Activated naive CD8-positive, alpha-beta T cell treated with anti-CD3 and anti-CD28 coated beads for 36 hours (primary cell): ENCODE results near the gene LRMDA. TPM values are rescaled to one million over a fixed set of nuclear protein-coding genes. Genes with fewer than 3 reads are reported as not detected.

Experiments used
- DNase-seq: peaks from one replicate; pipeline ENCODE4 v3.0.0; 2021
- H3K27ac Mint-ChIP-seq: one replicate; pipeline ENCODE4 v1.8.0; 2022; ENCODE audit warnings: mild to moderate bottlenecking, moderate library complexity, mixed read lengths
- H3K27me3 Mint-ChIP-seq: one replicate; pipeline ENCODE4 v1.8.0; 2022; ENCODE audit warnings: mild to moderate bottlenecking, mixed read lengths
- H3K36me3 Mint-ChIP-seq: one replicate; pipeline ENCODE4 v1.8.0; 2021; ENCODE audit warnings: mild to moderate bottlenecking, mixed read lengths
- H3K4me1 Mint-ChIP-seq: one replicate; pipeline ENCODE4 v1.8.0; 2021; ENCODE audit warnings: mixed read lengths
- H3K4me3 Mint-ChIP-seq: one replicate; pipeline ENCODE4 v1.8.0; 2022; ENCODE audit warnings: mild to moderate bottlenecking, moderate library complexity, mixed read lengths
- H3K9me3 Mint-ChIP-seq: one replicate; pipeline ENCODE4 v1.8.0; 2022; ENCODE audit warnings: mixed read lengths
- total RNA-seq, 2 experiments: library from RNA; stranded (reverse); gene quantifications; one replicate each; pipeline ENCODE4 v1.2.3, GENCODE V29; 2021

Gene LRMDA
- total RNA-seq, 2 experiments from 2014 or later = not detected

GRCh38 chr10:76329891-76330575 lies 898.6 kb downstream of the LRMDA start:
- Mint-ChIP-seq H3K27me3 (peaks cover 3% of the 10 kb centered on the region), H3K36me3 (no peaks in the 10 kb centered on the region), H3K4me3 (no peak overlapping the region), H3K9me3 (no peaks in the 10 kb centered on the region), H3K4me1 (no peaks in the 10 kb centered on the region), H3K27ac (no peak overlapping the region)
- no peak for DNase-seq

DNA sequence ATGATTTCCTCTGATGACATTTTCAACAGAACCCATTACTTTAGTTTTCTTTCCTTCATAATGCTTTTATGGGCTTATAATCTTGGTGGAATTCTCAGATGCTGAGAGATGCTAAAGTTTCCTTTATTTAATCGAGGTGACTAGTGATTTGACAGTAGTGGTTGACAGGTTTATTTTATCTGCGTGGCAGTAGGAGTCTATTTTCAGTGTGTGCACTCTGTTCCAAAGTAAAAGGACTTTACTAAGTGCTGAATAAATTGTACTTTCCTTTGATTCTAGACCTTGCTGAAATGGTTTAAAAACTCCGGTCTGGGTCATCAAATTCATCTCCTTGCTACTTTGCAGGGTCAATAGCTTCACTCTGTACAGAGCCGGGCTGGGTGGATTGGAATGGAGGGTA lies 900.3 kb downstream of the LRMDA start:
- Mint-ChIP-seq H3K36me3 (no peaks in the 10 kb centered on the region), H3K4me3 (no peak overlapping the region)
- DNase-seq = no peak

DNA sequence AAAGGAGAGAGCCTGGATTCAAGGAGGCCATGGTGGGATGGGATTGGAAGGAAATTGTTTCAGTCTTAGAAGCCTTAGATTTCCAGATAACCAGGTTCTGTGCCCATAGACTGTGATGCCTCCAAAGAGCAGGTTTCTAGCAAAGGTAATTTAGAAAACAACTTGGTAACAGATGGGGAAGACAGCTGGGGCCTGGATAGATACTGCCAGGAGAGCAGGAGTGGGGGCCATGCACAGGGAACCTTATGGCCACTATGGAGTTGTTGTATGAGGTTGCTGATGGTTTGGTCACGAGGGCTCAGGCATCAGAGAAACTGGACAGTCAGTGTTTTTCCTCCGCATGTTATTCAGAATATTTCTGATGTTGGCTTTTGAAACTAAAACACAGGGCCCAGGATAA lies 901.9 kb downstream of the LRMDA start:
- Mint-ChIP-seq H3K27me3 (no peaks in the 10 kb centered on the region), H3K4me1 (no peaks in the 10 kb centered on the region), H3K36me3 (no peaks in the 10 kb centered on the region), H3K9me3 (no peaks in the 10 kb centered on the region), H3K4me3 (no peak overlapping the region), H3K27ac (no peak overlapping the region)
- no peak for DNase-seq

More for the DNA sequence above, 900.3 kb downstream of the LRMDA start:
- no peaks in the 10 kb centered on the region for H3K4me1 Mint-ChIP-seq
- H3K9me3 Mint-ChIP-seq = no peaks in the 10 kb centered on the region
- H3K27ac Mint-ChIP-seq = no peak overlapping the region
- H3K27me3 Mint-ChIP-seq = peaks cover 3% of the 10 kb centered on the region

- H3K4me1 Mint-ChIP-seq = no peaks in the 10 kb centered on the region
- H3K36me3 Mint-ChIP-seq = no peaks in the 10 kb centered on the region
- H3K27me3 Mint-ChIP-seq = no peaks in the 10 kb centered on the region
- no peak overlapping the region for H3K27ac Mint-ChIP-seq
- H3K4me3 Mint-ChIP-seq = no peak overlapping the region
- DNase-seq = no peak
- no peaks in the 10 kb centered on the region for H3K9me3 Mint-ChIP-seq
Measured at GRCh38 chr10:76333796-76334195, 902.4 kb downstream of the LRMDA start.

DNA sequence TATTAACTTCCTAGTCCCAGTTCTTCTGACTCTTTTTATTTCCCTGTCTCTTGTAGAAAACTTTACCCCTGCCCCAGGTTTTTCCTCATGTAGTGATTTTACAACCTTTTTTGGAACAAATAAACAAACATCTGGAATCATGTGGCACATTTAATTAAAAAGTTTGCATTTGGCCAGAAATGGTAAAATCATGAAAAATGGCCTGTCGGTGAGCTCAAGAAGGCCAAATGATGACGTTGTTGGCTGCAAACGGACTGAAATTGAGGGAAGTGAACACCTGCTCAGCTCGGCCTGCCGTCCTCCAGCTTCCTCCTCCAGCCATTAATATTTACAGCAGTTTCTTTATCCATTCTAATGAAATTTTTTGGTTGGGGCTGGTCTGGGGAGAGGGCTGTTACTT lies 902.8 kb downstream of the LRMDA start:
- Mint-ChIP-seq H3K36me3 (no peaks in the 10 kb centered on the region), H3K9me3 (no peaks in the 10 kb centered on the region), H3K4me1 (no peaks in the 10 kb centered on the region), H3K27me3 (no peaks in the 10 kb centered on the region), H3K4me3 (no peak overlapping the region), H3K27ac (no peak overlapping the region)
- DNase-seq = no peak

GRCh38 chr10:76336213-76336963 lies 905.0 kb downstream of the LRMDA start:
- Mint-ChIP-seq H3K9me3 (no peaks in the 10 kb centered on the region), H3K27ac (no peak overlapping the region), H3K4me1 (no peaks in the 10 kb centered on the region), H3K27me3 (no peaks in the 10 kb centered on the region), H3K36me3 (no peaks in the 10 kb centered on the region), H3K4me3 (no peak overlapping the region)
- DNase-seq = no peak

- no peak overlapping the region for H3K4me3 Mint-ChIP-seq
- no peaks in the 10 kb centered on the region for H3K9me3 Mint-ChIP-seq
- no peaks in the 10 kb centered on the region for H3K4me1 Mint-ChIP-seq
- no peak overlapping the region for H3K27ac Mint-ChIP-seq
- H3K27me3 Mint-ChIP-seq = no peaks in the 10 kb centered on the region
- no peaks in the 10 kb centered on the region for H3K36me3 Mint-ChIP-seq
- no peak for DNase-seq
Measured at GRCh38 chr10:76337641-76338040, 906.2 kb downstream of the LRMDA start.

DNA sequence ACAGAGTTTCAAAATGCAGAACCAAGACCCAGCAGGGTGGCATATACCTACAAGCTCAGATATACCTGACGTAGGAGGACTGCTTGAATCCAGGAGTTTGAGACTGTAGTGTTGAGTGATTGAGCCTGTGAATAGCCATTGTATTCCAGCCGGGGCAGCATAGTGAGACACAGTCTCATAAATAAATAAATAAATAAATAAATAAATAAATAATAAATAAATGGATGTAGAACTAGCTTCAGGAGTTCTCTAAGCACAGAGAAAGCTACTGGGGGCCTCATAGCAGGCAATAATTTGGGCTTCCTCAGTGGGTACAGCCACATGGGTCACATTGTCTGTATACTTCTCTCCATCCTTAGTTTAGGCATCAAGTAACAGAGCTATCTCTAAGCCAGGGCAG lies 906.8 kb downstream of the LRMDA start:
- Mint-ChIP-seq H3K27ac (no peak overlapping the region), H3K27me3 (no peaks in the 10 kb centered on the region), H3K4me3 (no peak overlapping the region), H3K36me3 (no peaks in the 10 kb centered on the region), H3K4me1 (no peaks in the 10 kb centered on the region), H3K9me3 (no peaks in the 10 kb centered on the region)
- no peak for DNase-seq

DNA sequence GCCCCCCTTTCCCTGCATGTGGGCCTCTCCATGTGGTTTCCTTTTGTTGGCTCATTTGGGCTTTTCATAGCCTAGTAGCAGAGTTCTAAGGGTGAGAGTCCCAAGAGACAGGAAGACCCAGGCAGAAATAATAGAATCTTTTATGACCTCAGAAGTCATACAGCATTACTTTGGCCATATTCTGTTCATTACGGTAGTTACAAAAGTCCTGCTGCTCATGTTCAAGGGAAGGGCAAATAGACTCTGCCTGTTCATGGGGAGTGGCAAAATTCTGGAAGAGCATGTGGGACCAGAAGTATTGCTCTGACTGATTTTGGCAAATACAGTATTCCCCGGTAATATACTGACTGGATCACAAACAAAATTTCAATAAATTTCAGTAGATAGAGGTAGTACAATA lies 910.3 kb downstream of the LRMDA start:
- Mint-ChIP-seq H3K27ac (no peak overlapping the region), H3K27me3 (no peaks in the 10 kb centered on the region), H3K36me3 (no peaks in the 10 kb centered on the region), H3K9me3 (no peaks in the 10 kb centered on the region), H3K4me3 (no peak overlapping the region), H3K4me1 (no peaks in the 10 kb centered on the region)
- DNase-seq = no peak

DNA sequence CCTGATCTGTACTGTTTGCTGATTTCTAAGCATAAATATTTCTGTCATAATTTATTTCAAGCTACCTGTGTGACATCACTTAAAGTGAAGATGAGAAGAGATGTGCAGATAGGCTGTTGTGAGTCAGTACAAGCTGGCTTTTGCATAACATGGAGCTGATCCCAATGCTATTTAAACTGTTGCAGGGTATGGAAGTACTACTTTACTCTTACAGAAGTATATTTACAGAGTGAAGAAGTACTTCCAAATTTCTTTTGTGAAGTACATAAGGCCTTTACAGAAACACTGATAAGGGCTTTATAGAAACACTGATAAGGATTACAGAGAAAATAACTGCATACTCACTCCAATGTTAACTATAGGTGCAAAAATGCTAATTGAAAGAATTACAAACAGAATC lies 911.6 kb downstream of the LRMDA start:
- H3K27me3 Mint-ChIP-seq = no peaks in the 10 kb centered on the region
- no peaks in the 10 kb centered on the region for H3K9me3 Mint-ChIP-seq
- no peak overlapping the region for H3K4me3 Mint-ChIP-seq
- H3K4me1 Mint-ChIP-seq = no peaks in the 10 kb centered on the region
- DNase-seq = no peak
- H3K36me3 Mint-ChIP-seq = no peaks in the 10 kb centered on the region
- H3K27ac Mint-ChIP-seq = no peak overlapping the region

DNA sequence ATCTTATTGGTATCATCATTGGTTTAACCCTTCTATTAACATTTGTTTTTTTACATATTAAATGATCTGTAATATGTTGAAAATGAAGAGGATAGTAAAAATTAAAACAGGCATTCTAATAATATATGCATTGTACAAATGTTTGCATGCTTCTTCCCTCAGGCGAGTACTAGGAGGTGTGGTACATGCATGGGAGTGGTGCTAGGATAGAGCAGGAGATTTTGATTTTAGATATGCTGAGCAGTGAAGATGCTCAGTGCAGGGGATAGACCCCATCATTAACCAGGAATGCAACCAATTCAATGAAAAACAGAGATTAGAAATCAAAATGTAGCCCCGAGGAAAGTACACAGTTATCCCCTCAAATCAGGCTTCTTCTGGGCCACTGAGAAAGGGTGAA lies 916.4 kb downstream of the LRMDA start:
- H3K4me3 Mint-ChIP-seq = no peak overlapping the region
- no peaks in the 10 kb centered on the region for H3K9me3 Mint-ChIP-seq
- no peaks in the 10 kb centered on the region for H3K4me1 Mint-ChIP-seq
- no peaks in the 10 kb centered on the region for H3K27me3 Mint-ChIP-seq
- DNase-seq = no peak
- no peak overlapping the region for H3K27ac Mint-ChIP-seq
- no peaks in the 10 kb centered on the region for H3K36me3 Mint-ChIP-seq

- H3K27me3 Mint-ChIP-seq = no peaks in the 10 kb centered on the region
Measured at GRCh38 chr10:76350583-76350982, 919.2 kb downstream of the LRMDA start.

DNA sequence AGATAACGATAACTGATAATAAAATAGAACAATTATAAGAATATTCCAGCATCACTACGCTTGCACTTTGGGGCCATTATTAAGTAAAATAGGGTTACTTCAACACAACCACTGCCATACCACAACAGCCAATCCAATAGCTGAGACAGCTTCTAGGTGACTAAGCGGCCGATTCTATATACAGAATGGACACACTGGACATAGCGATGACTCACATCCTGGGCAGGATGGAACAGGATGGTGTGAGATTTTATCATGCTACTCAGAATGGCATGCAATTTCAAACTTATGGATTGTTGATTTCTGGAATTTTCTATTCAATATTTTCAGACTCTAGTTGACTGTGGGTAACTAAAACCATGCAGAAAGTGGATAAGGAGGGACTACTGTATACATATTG lies 920.9 kb downstream of the LRMDA start:
- no peak for DNase-seq
- Mint-ChIP-seq H3K27ac (no peak overlapping the region), H3K27me3 (no peaks in the 10 kb centered on the region), H3K4me3 (no peak overlapping the region), H3K36me3 (no peaks in the 10 kb centered on the region), H3K4me1 (no peaks in the 10 kb centered on the region), H3K9me3 (no peaks in the 10 kb centered on the region)

More at GRCh38 chr10:76350583-76350982, 919.2 kb downstream of the LRMDA start:
- Mint-ChIP-seq H3K4me3 (no peak overlapping the region), H3K9me3 (no peaks in the 10 kb centered on the region), H3K4me1 (no peaks in the 10 kb centered on the region), H3K27ac (no peak overlapping the region), H3K36me3 (no peaks in the 10 kb centered on the region)
- DNase-seq = no peak

DNA sequence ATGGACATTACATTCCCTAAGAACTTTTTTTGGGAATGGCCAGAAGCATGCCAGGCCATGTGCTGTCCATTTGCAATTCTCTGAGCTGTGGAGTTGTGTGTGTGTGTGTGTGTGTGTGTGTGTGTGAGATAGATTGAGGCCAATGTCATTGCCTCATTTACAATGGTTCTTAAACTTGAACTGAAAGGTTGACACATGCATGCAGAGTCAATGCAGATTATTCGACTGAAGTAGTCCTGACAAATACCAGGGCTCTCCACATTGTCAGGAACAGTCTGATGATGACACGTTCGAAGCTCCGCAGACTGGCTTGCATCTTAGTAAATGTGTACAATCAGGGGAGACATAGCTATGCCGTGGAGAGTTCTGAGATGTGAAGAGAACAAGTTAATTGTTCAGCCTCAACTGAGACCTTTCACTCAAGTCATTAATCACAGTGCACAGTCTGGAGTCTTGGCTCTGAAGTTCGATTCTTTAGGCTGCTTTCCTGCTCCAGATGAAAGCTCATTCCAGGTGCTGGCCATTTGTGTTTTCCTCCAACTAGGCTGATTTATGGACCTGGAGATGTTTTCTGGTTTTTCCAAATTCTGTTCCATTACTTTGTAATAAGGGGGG lies 921.9 kb downstream of the LRMDA start:
- Mint-ChIP-seq H3K4me1 (no peaks in the 10 kb centered on the region), H3K36me3 (no peaks in the 10 kb centered on the region), H3K4me3 (no peak overlapping the region), H3K27me3 (no peaks in the 10 kb centered on the region), H3K9me3 (no peaks in the 10 kb centered on the region), H3K27ac (no peak overlapping the region)
- DNase-seq = no peak

GRCh38 chr10:76354212-76354738 lies 922.9 kb downstream of the LRMDA start:
- no peak for DNase-seq
- no peak overlapping the region for H3K4me3 Mint-ChIP-seq
- no peak overlapping the region for H3K27ac Mint-ChIP-seq
- no peaks in the 10 kb centered on the region for H3K4me1 Mint-ChIP-seq
- no peaks in the 10 kb centered on the region for H3K9me3 Mint-ChIP-seq
- H3K27me3 Mint-ChIP-seq = no peaks in the 10 kb centered on the region
- H3K36me3 Mint-ChIP-seq = no peaks in the 10 kb centered on the region
